ENCODE results near the gene FCHSD2.

DNA sequence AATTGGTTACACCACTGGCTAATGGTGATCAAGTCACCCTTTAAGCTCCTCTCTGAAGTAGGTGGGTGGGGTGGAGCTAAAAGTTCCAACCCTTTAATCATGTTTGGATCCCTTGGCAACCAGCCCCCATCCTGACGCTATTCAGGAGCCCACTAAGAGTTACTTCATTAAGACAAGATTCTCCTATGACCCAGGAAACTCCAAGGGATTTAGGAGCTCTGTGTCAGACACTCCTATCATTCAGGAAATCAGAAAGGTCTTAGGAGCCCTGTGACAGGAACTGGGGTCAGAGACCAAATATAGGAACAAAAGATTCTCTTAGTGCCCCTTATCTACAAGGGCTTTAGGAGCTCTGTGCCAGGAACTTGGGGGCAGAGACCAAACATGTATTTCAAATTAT, 186.7 kb downstream of the FCHSD2 start:
- TF ChIP-seq, protein P1, sequence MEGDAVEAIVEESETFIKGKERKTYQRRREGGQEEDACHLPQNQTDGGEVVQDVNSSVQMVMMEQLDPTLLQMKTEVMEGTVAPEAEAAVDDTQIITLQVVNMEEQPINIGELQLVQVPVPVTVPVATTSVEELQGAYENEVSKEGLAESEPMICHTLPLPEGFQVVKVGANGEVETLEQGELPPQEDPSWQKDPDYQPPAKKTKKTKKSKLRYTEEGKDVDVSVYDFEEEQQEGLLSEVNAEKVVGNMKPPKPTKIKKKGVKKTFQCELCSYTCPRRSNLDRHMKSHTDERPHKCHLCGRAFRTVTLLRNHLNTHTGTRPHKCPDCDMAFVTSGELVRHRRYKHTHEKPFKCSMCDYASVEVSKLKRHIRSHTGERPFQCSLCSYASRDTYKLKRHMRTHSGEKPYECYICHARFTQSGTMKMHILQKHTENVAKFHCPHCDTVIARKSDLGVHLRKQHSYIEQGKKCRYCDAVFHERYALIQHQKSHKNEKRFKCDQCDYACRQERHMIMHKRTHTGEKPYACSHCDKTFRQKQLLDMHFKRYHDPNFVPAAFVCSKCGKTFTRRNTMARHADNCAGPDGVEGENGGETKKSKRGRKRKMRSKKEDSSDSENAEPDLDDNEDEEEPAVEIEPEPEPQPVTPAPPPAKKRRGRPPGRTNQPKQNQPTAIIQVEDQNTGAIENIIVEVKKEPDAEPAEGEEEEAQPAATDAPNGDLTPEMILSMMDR (IDR thresholded peaks at IDR 0.05) = no peak
- no peak for TF ChIP-seq EZH2 (IDR thresholded peaks at IDR 0.05)
- TF ChIP-seq EZH2phosphoT487 (IDR thresholded peaks at IDR 0.05) = no peak
